ENCODE data around the gene MEIS1. TPM values are rescaled to one million over a fixed set of nuclear protein-coding genes. Genes with fewer than 3 reads are reported as not detected.

The MEIS1 gene
- total and polyA plus RNA-seq, 2 donors from 2014 or later = 7.3 to 36.7 TPM

DNA sequence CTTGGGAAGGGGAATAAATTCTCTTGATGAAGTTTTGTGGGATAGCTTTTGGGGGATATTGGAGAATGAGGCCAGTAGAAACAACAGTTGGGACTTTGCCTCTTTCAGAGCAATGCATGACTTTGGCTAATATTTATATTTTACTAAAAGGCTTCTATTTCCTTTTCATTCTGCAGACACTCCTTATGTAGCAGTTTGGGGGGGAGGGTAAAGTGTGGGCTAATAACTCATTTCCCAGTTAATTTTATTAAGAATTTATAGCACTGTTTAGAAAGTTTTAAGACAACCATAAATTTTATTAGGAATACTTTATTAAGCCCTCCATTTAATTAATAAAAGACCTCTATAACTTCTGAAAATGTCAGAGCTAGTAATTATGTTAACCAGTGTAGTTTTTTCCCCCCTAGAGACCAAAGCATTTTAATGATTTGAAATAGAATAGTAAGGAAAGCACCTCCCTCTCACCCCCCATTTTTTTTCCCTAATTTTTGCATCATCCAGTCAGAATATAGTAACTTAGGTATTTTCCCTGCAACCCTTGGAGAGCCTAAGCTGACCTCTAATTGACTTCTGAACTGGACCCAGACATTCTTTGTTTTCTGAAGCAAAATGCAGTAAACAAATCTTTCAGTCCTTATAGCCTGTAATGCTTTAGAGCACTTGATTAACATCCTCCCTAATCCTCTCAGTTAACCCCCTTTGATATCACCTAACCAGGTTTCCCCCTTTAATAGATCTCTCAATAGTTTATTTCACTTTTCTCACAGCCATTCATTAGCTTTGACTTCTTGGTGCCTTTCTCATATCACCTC, 5.0 kb upstream of the MEIS1 start:
- Histone ChIP-seq H3K36me3 (ENCODE audit: control insufficient read depth in 2 of 3, insufficient read depth in 3 of 3, low read length in 3 of 3) (no peaks in the 10 kb centered on the region), H3K27ac (ENCODE audit: low read depth in 2 of 2, low read length in 2 of 2) (no peak overlapping the region), H3K9me3 (ENCODE audit: control insufficient read depth in 2 of 3, insufficient read depth in 1 of 3, low read length in 3 of 3) (no peaks in the 10 kb centered on the region), H3K4me3 (ENCODE audit: low read length in 3 of 3) (peak overlapping the region in 1 of 3 donors; percentile 21), H3K9ac (ENCODE audit: low read length in 3 of 3) (no peak overlapping the region), H3K4me1 (ENCODE audit: control insufficient read depth in 2 of 3, insufficient read depth in 2 of 3, low read depth in 1 of 3, low read length in 3 of 3) (peaks cover 0 to 6% (median 4%) of the 10 kb centered on the region in 3 donors), H3K27me3 (ENCODE audit: control insufficient read depth, insufficient read depth, low read length) (peaks cover 2% of the 10 kb centered on the region)
- TF ChIP-seq, protein P1, sequence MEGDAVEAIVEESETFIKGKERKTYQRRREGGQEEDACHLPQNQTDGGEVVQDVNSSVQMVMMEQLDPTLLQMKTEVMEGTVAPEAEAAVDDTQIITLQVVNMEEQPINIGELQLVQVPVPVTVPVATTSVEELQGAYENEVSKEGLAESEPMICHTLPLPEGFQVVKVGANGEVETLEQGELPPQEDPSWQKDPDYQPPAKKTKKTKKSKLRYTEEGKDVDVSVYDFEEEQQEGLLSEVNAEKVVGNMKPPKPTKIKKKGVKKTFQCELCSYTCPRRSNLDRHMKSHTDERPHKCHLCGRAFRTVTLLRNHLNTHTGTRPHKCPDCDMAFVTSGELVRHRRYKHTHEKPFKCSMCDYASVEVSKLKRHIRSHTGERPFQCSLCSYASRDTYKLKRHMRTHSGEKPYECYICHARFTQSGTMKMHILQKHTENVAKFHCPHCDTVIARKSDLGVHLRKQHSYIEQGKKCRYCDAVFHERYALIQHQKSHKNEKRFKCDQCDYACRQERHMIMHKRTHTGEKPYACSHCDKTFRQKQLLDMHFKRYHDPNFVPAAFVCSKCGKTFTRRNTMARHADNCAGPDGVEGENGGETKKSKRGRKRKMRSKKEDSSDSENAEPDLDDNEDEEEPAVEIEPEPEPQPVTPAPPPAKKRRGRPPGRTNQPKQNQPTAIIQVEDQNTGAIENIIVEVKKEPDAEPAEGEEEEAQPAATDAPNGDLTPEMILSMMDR (IDR thresholded peaks at IDR 0.05; ENCODE audit: borderline replicate concordance, extremely low read depth, insufficient read depth) = no peak
- DNase-seq (peak in 2 of 5 donors; percentile 68 to 78), FAIRE-seq (no peak)
- intact Hi-C loops (cut with DNase I) = no loop called here

DNA sequence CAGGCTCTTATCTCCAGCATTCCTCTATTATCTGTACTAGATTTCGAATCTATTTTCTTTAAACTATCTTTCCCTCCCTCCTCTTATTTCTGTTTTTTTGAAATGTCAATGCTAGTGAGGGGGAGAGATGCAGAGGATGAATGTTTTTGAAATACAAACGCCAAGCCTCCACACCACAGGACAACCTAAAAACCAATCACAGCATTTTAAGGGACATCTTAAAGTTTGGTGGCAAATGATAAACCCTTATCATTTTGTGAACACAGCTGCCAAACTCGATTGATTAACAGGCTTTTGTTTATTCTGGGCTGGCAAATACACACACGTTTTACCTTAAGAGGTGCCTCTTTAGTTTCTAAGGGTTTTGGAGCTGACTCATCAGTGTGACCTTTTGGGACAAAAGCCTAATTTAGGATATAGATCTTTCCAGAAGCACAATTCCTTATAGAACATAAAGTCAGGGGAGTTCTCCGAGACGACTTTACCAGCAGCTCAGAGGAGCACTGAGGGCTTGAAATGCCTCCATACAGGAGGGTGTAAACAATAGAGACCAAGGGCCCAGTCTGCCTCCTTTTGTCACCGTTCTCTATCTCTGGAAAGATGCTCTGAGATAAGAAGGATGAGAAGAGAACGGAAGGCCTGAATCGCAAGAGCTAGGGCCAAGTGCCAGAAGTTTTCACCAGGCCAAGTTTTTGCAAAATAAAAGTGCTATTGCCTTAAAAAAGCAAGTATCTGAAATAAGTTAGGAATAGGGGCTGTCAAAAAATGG, 4.2 kb upstream of the MEIS1 start:
- no peaks in the 10 kb centered on the region for H3K9me3 ChIP-seq (ENCODE audit: control insufficient read depth in 2 of 3, insufficient read depth in 1 of 3, low read length in 3 of 3)
- no peaks in the 10 kb centered on the region for H3K36me3 ChIP-seq (ENCODE audit: control insufficient read depth in 2 of 3, insufficient read depth in 3 of 3, low read length in 3 of 3)
- TF ChIP-seq, protein P1 (IDR thresholded peaks at IDR 0.05; ENCODE audit: borderline replicate concordance, extremely low read depth, insufficient read depth) = no peak
- H3K4me3 ChIP-seq (ENCODE audit: low read length in 3 of 3) = peak overlapping the region in 1 of 3 donors; percentile 17
- peak in 2 of 5 donors; percentile 42 to 62 for DNase-seq
- intact Hi-C loops (cut with DNase I) = no loop called here
- no peak for FAIRE-seq
- peaks cover 2% of the 10 kb centered on the region for H3K27me3 ChIP-seq (ENCODE audit: control insufficient read depth, insufficient read depth, low read length)
- no peak overlapping the region for H3K27ac ChIP-seq (ENCODE audit: low read depth in 2 of 2, low read length in 2 of 2)
- peaks cover 0 to 6% (median 4%) of the 10 kb centered on the region in 3 donors for H3K4me1 ChIP-seq (ENCODE audit: control insufficient read depth in 2 of 3, insufficient read depth in 2 of 3, low read depth in 1 of 3, low read length in 3 of 3)
- H3K9ac ChIP-seq (ENCODE audit: low read length in 3 of 3) = no peak overlapping the region

GRCh38 chr2:66431274-66431642, 3.7 kb upstream of the MEIS1 start:
- Histone ChIP-seq H3K9me3 (ENCODE audit: control insufficient read depth in 2 of 3, insufficient read depth in 1 of 3, low read length in 3 of 3) (no peaks in the 10 kb centered on the region), H3K27me3 (ENCODE audit: control insufficient read depth, insufficient read depth, low read length) (peaks cover 2% of the 10 kb centered on the region), H3K27ac (ENCODE audit: low read depth in 2 of 2, low read length in 2 of 2) (no peak overlapping the region), H3K36me3 (ENCODE audit: control insufficient read depth in 2 of 3, insufficient read depth in 3 of 3, low read length in 3 of 3) (no peaks in the 10 kb centered on the region), H3K9ac (ENCODE audit: low read length in 3 of 3) (peak overlapping the region in 1 of 3 donors; percentile 42), H3K4me1 (ENCODE audit: control insufficient read depth in 2 of 3, insufficient read depth in 2 of 3, low read depth in 1 of 3, low read length in 3 of 3) (peaks cover 0 to 6% (median 4%) of the 10 kb centered on the region in 3 donors), H3K4me3 (ENCODE audit: low read length in 3 of 3) (peak overlapping the region in 1 of 3 donors; percentile 54)
- DNase-seq = peak in 1 of 5 donors; percentile 36
- no peak for FAIRE-seq
- intact Hi-C loops (cut with DNase I) = no loop called here
- TF ChIP-seq, protein P1 (IDR thresholded peaks at IDR 0.05; ENCODE audit: borderline replicate concordance, extremely low read depth, insufficient read depth) = no peak

Data from kidney (tissue), 14 donors.